GM19467 (cell line): ENCODE data around the gene CDRT4.

Experiments used
- ATAC-seq: cut with Tn5 transposase; IDR thresholded peaks from one replicate; pipeline ENCODE4 v1.9.1; 2021; ENCODE audit warnings: mild to moderate bottlenecking, moderate library complexity; ENCODE audit not compliant: unreplicated experiment

The CDRT4 gene

DNA sequence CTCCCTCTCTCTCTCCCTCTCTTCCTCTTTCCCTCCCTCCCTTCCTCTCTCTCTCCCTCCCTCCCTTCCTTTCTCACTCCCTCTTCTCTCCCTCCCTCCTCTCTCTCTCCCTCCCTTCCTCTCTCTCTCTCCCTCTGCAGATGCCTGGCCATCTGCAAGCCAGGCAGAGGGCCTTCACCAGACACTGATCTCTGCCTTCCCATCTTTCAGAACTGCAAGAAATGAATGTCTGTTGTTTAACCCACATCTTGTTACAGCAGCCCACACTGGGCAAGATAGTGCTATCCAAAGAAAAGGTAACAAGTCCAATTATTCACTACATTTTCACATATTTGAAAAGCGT is 26.2 kb upstream of the CDRT4 start:
- ATAC-seq, result no peak

DNA sequence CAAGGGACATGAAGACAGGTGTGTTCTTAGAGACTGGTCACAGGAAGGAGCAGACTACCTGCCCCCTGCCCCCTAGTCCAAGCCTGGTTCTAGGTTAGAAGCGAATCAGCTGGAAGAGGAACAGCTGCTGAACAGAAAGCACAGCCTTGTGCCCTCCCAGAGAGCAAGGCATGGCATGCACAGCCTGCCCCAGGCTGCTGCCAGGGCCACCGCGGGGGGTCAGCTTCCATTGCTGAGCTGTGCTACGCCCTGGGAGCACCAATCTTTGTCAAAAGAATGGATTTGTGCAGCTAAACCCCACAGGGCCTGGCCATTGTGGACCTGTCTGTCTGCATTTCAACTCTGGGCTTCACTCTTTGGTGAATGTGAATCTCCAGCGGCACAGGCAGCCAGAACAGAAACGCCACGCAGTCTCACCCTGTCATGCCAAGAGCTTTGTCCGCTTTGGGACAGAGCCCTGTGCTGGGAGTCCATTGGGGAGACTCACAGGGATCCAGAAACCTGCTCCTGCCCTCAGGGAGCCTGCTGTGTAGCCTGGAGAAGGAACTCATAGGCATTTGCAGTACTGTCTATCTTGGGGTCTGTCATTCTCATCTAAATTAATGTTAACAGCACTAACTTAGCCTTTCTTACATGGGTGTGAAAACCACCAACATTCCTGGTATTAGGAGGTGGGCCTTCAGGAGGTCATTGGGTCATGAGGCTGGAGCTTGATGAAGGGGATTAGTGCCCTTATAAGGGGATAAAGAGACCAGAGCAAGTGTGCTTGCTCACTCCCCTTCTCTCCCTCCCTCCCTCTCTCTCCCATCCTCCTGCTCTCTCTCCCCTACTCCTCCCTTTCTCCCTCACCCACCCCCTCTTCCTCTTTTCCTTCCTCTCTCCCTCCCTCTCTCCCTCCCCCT is 25.6 kb upstream of the CDRT4 start:
- no peak for ATAC-seq

- no peak for ATAC-seq
These were observed 24.8 kb upstream of the CDRT4 start for GRCh38 chr17:15492186-15492585.

GRCh38 chr17:15490634-15491261 is 23.3 kb upstream of the CDRT4 start:
- no peak for ATAC-seq

- ATAC-seq, result no peak
These were observed 21.1 kb upstream of the CDRT4 start for GRCh38 chr17:15488557-15488956.

DNA sequence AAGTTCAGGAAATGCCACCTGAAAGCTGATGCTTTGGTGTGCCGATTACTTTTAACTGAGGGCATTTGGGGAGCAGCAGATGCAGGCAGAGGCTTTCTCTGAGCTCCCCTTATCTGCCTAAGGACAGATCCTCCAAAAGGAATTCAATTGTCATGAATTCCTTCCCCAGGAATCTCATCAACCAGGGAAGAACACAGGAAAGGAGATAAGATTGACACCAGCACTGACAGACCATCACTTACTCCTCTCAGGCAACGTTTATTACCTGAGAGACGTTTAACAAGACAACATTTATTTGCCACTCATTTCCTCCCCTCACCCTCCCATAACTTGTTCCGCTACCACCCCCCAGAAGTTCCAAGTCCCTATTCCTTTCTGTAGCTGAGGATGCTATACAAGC is 17.6 kb upstream of the CDRT4 start:
- ATAC-seq, result no peak

- no peak for ATAC-seq
These were observed 16.0 kb upstream of the CDRT4 start for GRCh38 chr17:15483431-15483830.

DNA sequence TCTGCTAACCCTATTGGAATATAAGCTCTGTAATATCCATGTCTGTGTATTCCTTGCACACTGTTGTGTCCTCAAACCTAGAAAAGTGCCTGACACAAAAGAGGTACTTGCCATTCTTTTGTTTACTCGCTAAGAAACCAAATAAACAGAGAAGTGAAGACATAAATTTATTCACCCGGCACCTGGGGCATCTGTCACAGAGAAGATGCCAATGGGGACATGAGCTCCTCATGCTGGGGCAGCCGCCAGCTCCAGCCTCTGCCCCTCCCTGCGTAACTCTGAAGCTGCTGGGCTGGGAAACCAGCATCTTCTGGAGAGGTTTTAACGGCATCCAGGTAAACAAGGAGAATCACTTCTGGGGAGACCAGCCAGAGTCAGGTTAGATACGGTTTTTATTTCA is 15.1 kb upstream of the CDRT4 start:
- no peak for ATAC-seq

GRCh38 chr17:15481481-15481880 is 14.1 kb upstream of the CDRT4 start:
- ATAC-seq, result no peak

DNA sequence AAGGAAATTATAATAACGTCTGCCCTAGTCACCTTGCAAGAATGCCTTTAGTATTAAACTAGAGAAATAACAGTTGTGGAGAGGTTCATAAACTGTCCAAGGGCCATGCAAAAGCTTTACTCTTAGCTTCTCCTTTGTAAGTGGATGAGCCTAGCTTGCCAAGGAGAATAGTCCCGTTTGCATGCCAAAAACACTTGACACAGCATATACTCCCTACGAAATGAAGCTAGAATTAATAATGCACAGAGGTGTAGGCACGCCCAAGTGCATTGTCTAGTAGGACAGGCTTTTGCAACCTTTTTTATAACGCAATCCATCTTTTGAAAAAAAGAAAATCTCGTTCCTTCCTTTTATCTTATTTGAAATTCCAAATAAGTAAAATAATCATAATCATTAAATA is 12.8 kb upstream of the CDRT4 start:
- ATAC-seq, result no peak

DNA sequence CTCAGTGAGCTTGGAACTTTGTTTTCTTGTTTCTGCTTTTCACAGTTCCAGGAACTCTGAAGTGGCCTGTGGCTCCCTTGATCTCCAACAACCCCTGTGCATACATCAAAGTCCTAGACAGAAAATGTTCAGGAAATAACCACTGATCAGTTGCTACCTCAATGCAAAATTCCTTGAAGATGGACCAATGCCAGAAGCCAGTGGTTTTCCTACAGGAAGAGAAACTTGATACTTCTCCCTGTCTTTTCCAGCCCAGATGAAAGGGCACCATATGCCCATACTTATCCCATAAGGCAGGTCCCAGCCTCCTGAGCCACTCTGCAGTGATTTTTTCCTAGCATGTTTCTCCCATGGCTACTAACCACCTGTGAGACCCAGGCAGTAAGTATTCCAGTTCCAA is 12.3 kb upstream of the CDRT4 start:
- no peak for ATAC-seq

GRCh38 chr17:15478845-15479244 is 11.4 kb upstream of the CDRT4 start:
- no peak for ATAC-seq

- ATAC-seq, result no peak
These were observed 8.4 kb upstream of the CDRT4 start for GRCh38 chr17:15475631-15476354.

DNA sequence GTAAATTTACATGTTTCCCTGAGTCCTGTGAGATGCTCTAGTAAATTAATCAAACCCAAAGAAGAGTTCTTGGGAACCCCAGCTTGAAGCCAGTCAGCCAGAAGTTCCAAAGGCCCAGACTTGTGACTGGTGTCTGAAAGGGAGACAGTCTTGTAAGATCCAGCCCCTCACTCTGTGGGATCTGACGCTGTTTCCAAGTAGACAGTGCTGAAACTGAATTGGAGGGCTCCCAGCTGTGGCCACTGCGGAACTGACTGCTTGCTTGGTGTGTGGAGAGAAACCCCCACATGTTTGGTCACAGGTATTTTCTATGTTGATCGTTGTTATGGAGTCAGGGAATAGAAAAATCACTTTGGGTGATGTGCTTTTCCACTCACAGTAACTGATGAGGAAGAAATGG is 5.5 kb upstream of the CDRT4 start:
- no peak for ATAC-seq

- no peak for ATAC-seq
These were observed 3.1 kb upstream of the CDRT4 start for GRCh38 chr17:15470536-15470935.

DNA sequence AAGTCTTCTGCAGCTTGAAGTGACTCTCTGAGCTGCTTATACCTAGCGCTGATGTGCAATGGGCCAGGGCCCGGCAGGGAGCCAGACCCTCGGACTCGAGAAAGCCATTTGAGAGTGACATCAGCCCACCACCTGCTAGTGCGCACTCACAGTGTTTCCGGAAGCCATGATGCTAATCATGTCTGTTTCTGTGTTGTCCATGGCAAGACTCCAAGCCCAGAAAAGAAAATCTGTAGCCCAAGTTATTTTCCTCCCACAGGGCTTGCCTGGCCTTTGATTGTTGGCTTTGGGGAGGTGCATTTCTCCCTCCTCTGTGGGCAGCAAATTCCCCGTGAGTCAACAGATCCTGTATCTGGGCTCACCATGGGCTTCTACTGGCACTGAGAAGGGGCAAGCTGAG is 1.8 kb upstream of the CDRT4 start:
- ATAC-seq, result no peak

- ATAC-seq, result no peak
These were observed 705 bp upstream of the CDRT4 start for GRCh38 chr17:15468126-15468525.

GRCh38 chr17:15466131-15466530 is 1.3 kb downstream of the CDRT4 start:
- ATAC-seq, result no peak

DNA sequence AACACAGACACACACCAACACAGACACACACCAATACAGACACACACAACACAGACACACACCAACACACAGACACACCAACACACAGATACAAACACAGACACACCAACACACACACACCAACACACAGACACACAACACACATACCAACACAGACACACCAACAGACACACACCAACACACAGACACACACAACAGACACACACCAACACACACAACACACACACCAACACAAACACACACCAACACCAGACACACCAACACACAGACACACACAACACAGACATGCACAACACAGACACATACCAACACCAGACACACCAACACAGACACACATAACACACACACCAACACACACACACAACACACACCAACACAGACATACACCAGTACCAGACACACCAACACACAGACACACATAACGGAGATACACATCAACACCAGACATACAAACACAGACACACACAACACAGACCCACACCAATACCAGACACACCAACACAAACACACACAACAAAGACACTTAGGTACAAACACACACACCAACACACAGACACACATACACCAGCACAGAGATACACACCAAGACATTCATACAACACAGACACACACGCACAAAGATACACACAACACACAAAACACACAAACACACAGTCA is 2.2 kb downstream of the CDRT4 start:
- ATAC-seq, result no peak

- no peak for ATAC-seq
These were observed 3.0 kb downstream of the CDRT4 start for GRCh38 chr17:15464231-15464985.
